ENCODE results near the gene NAA15.

The NAA15 gene

DNA sequence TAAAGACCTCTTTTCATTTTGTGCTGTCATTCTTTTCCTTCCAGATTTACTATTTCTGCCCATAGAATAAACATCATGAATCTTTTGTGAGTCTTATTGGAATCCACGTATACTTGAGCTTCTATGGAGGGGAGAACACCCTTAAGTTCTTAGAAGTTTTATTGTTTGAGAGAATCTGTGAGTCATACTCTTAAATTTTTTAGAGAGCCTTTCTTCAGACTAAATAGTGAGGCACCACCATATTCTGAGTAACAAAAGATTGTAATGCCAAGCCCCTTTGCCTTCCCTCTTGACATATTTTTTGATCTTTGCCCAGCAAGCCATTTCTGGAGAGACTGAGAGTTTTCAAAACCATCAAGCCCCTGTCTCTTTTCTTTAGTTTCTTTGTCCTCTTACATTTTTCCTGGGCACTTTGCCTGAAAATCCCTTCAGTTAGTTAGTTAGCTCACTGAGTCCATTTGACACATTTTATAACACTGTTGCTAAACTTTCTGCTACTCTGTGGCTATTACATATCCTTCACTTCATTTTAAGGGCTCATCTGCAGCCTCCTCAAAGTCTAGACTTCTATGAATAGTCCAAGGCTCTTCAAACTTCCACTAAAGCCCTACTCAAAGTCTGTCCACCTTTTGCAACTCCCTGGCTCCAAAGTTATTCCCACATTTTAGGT is 66.3 kb downstream of the NAA15 start:
- no peak overlapping the region for H3K9ac ChIP-seq (ENCODE audit: low read depth, low read length)
- H3K4me3 ChIP-seq (ENCODE audit: low read depth, low read length), result no peak overlapping the region
- no peaks in the 10 kb centered on the region for H3K9me3 ChIP-seq (ENCODE audit: control insufficient read depth, insufficient read depth, low read length)
- no peaks in the 10 kb centered on the region for H3K4me1 ChIP-seq (ENCODE audit: control insufficient read depth, insufficient read depth, low read length)
- peaks cover 96% of the 10 kb centered on the region for H3K36me3 ChIP-seq (ENCODE audit: control insufficient read depth, insufficient read depth, low read length)
- no peak overlapping the region for H3K27ac ChIP-seq (ENCODE audit: low read depth, low read length)
- no peaks in the 10 kb centered on the region for H3K27me3 ChIP-seq (ENCODE audit: control insufficient read depth, insufficient read depth, low read length)

- Histone ChIP-seq H3K9ac (ENCODE audit: low read depth, low read length) (no peak overlapping the region), H3K4me3 (ENCODE audit: low read depth, low read length) (no peak overlapping the region), H3K27me3 (ENCODE audit: control insufficient read depth, insufficient read depth, low read length) (no peaks in the 10 kb centered on the region), H3K27ac (ENCODE audit: low read depth, low read length) (no peak overlapping the region), H3K36me3 (ENCODE audit: control insufficient read depth, insufficient read depth, low read length) (peaks cover 96% of the 10 kb centered on the region), H3K4me1 (ENCODE audit: control insufficient read depth, insufficient read depth, low read length) (no peaks in the 10 kb centered on the region), H3K9me3 (ENCODE audit: control insufficient read depth, insufficient read depth, low read length) (no peaks in the 10 kb centered on the region)
Observed at GRCh38 chr4:139368998-139369397, 67.7 kb downstream of the NAA15 start.

DNA sequence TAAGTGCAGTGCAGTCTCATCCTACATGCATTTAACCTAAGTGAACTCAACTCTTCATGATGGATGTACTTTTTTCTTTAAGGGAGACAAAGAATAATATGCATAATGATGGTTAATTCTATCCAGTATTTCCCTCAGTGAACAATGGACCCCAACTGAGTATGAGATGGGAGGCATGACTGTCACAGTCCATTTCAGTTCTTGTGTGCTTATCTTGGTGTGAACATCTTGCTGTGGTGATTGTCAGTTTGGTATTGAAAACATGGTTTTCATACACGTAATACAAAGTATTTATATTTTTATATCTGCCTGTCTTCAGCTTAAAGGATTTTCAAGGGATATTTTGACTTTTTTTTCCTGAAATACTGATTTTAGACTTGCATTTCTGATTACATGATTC is 72.9 kb downstream of the NAA15 start:
- H3K36me3 ChIP-seq (ENCODE audit: control insufficient read depth, insufficient read depth, low read length), result peaks cover 94% of the 10 kb centered on the region

DNA sequence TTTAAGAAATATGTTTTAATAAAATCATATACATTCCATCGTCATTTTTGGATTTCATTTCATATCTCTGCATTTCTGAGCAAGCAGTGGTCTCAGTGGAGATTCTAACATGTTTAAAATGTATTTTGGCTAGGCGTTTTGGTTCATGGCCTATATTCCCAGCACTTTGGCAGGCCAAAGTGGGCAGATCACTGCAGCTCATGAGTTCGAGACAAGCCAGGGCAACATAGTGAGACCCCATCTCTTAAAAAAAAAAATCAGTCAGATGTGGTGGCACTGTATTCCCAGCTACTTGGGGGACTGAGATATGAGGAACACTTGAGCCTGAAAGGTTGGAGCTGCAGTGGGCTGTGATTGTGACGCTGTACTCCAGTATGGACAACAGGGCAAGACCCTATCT is 85.1 kb downstream of the NAA15 start:
- H3K27ac ChIP-seq (ENCODE audit: low read depth, low read length), result no peak overlapping the region
- no peak overlapping the region for H3K4me3 ChIP-seq (ENCODE audit: low read depth, low read length)
- H3K27me3 ChIP-seq (ENCODE audit: control insufficient read depth, insufficient read depth, low read length), result no peaks in the 10 kb centered on the region
- H3K36me3 ChIP-seq (ENCODE audit: control insufficient read depth, insufficient read depth, low read length), result peaks cover 92% of the 10 kb centered on the region
- H3K4me1 ChIP-seq (ENCODE audit: control insufficient read depth, insufficient read depth, low read length), result no peaks in the 10 kb centered on the region
- no peak overlapping the region for H3K9ac ChIP-seq (ENCODE audit: low read depth, low read length)
- no peaks in the 10 kb centered on the region for H3K9me3 ChIP-seq (ENCODE audit: control insufficient read depth, insufficient read depth, low read length)

More for the DNA sequence above, 72.9 kb downstream of the NAA15 start:
- H3K4me1 ChIP-seq (ENCODE audit: control insufficient read depth, insufficient read depth, low read length), result no peaks in the 10 kb centered on the region
- no peak overlapping the region for H3K4me3 ChIP-seq (ENCODE audit: low read depth, low read length)
- no peaks in the 10 kb centered on the region for H3K9me3 ChIP-seq (ENCODE audit: control insufficient read depth, insufficient read depth, low read length)
- no peak overlapping the region for H3K27ac ChIP-seq (ENCODE audit: low read depth, low read length)
- H3K27me3 ChIP-seq (ENCODE audit: control insufficient read depth, insufficient read depth, low read length), result no peaks in the 10 kb centered on the region
- no peak overlapping the region for H3K9ac ChIP-seq (ENCODE audit: low read depth, low read length)

- peaks cover 86% of the 10 kb centered on the region for H3K36me3 ChIP-seq (ENCODE audit: control insufficient read depth, insufficient read depth, low read length)
Observed at GRCh38 chr4:139389102-139389501, 87.8 kb downstream of the NAA15 start.

DNA sequence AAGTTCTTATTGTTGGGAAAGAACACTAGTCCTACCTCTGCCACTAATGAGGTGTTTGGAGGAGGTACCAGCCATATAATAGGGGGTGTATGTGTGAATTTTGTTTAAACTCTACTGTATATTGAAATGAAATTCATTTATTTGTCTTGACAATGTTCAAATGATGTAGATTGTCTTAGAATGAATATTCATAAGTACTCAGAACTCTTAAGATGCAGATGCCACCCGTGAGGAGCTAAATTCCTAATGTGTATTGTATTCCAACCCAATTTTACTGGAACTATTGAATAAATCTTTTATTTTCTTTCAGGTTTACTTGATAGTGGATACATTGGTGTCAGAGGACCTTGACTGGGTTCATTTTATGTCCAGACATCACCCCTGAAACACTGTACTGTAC is 88.7 kb downstream of the NAA15 start:
- H3K27ac ChIP-seq (ENCODE audit: low read depth, low read length), result no peak overlapping the region
- no peaks in the 10 kb centered on the region for H3K27me3 ChIP-seq (ENCODE audit: control insufficient read depth, insufficient read depth, low read length)
- H3K4me1 ChIP-seq (ENCODE audit: control insufficient read depth, insufficient read depth, low read length), result no peaks in the 10 kb centered on the region
- H3K9ac ChIP-seq (ENCODE audit: low read depth, low read length), result no peak overlapping the region
- no peak overlapping the region for H3K4me3 ChIP-seq (ENCODE audit: low read depth, low read length)
- H3K9me3 ChIP-seq (ENCODE audit: control insufficient read depth, insufficient read depth, low read length), result no peaks in the 10 kb centered on the region
- H3K36me3 ChIP-seq (ENCODE audit: control insufficient read depth, insufficient read depth, low read length), result peaks cover 78% of the 10 kb centered on the region

More at GRCh38 chr4:139389102-139389501, 87.8 kb downstream of the NAA15 start:
- no peak overlapping the region for H3K9ac ChIP-seq (ENCODE audit: low read depth, low read length)
- no peaks in the 10 kb centered on the region for H3K27me3 ChIP-seq (ENCODE audit: control insufficient read depth, insufficient read depth, low read length)
- no peaks in the 10 kb centered on the region for H3K4me1 ChIP-seq (ENCODE audit: control insufficient read depth, insufficient read depth, low read length)
- H3K4me3 ChIP-seq (ENCODE audit: low read depth, low read length), result no peak overlapping the region
- H3K9me3 ChIP-seq (ENCODE audit: control insufficient read depth, insufficient read depth, low read length), result no peaks in the 10 kb centered on the region
- H3K27ac ChIP-seq (ENCODE audit: low read depth, low read length), result no peak overlapping the region

- Histone ChIP-seq H3K36me3 (ENCODE audit: control insufficient read depth, insufficient read depth, low read length) (peaks cover 67% of the 10 kb centered on the region), H3K27me3 (ENCODE audit: control insufficient read depth, insufficient read depth, low read length) (no peaks in the 10 kb centered on the region), H3K27ac (ENCODE audit: low read depth, low read length) (no peak overlapping the region), H3K4me1 (ENCODE audit: control insufficient read depth, insufficient read depth, low read length) (no peaks in the 10 kb centered on the region), H3K9me3 (ENCODE audit: control insufficient read depth, insufficient read depth, low read length) (no peaks in the 10 kb centered on the region), H3K9ac (ENCODE audit: low read depth, low read length) (no peak overlapping the region), H3K4me3 (ENCODE audit: low read depth, low read length) (no peak overlapping the region)
Observed at GRCh38 chr4:139391731-139392130, 90.4 kb downstream of the NAA15 start.

- Histone ChIP-seq H3K4me1 (ENCODE audit: control insufficient read depth, insufficient read depth, low read length) (no peaks in the 10 kb centered on the region), H3K9ac (ENCODE audit: low read depth, low read length) (no peak overlapping the region), H3K27ac (ENCODE audit: low read depth, low read length) (no peak overlapping the region), H3K27me3 (ENCODE audit: control insufficient read depth, insufficient read depth, low read length) (no peaks in the 10 kb centered on the region), H3K9me3 (ENCODE audit: control insufficient read depth, insufficient read depth, low read length) (no peaks in the 10 kb centered on the region), H3K36me3 (ENCODE audit: control insufficient read depth, insufficient read depth, low read length) (peaks cover 56% of the 10 kb centered on the region), H3K4me3 (ENCODE audit: low read depth, low read length) (no peak overlapping the region)
Observed at GRCh38 chr4:139392797-139393196, 91.5 kb downstream of the NAA15 start.

DNA sequence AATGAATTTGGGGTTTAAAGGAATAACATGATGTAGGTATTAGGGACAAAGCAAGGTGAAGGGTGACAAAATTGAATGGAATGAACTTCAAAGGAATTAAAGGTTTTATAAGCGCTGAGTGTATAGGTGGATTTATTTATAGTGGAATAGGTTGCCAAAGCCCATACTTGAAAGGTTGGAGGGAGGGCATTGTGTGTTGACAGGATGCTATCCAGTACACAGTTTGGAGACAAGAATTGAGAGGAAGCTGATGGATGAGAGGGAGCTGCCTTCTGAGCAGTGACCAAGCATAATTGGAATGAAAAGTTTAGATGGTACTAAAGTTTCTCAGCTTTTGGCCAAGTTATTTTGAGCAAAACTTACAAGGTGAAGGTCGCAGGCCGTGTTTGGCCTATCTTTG is 100.1 kb downstream of the NAA15 start:
- Histone ChIP-seq H3K27me3 (ENCODE audit: control insufficient read depth, insufficient read depth, low read length) (no peaks in the 10 kb centered on the region), H3K9me3 (ENCODE audit: control insufficient read depth, insufficient read depth, low read length) (no peaks in the 10 kb centered on the region), H3K4me1 (ENCODE audit: control insufficient read depth, insufficient read depth, low read length) (no peaks in the 10 kb centered on the region), H3K4me3 (ENCODE audit: low read depth, low read length) (no peak overlapping the region), H3K36me3 (ENCODE audit: control insufficient read depth, insufficient read depth, low read length) (no peaks in the 10 kb centered on the region; the same call in none of the 2 replicates), H3K9ac (ENCODE audit: low read depth, low read length) (no peak overlapping the region), H3K27ac (ENCODE audit: low read depth, low read length) (no peak overlapping the region)

GRCh38 chr4:139402436-139402835 is 101.1 kb downstream of the NAA15 start:
- no peak overlapping the region for H3K4me3 ChIP-seq (ENCODE audit: low read depth, low read length)
- H3K27ac ChIP-seq (ENCODE audit: low read depth, low read length), result no peak overlapping the region
- H3K9me3 ChIP-seq (ENCODE audit: control insufficient read depth, insufficient read depth, low read length), result no peaks in the 10 kb centered on the region
- no peaks in the 10 kb centered on the region for H3K4me1 ChIP-seq (ENCODE audit: control insufficient read depth, insufficient read depth, low read length)
- H3K9ac ChIP-seq (ENCODE audit: low read depth, low read length), result no peak overlapping the region
- H3K27me3 ChIP-seq (ENCODE audit: control insufficient read depth, insufficient read depth, low read length), result no peaks in the 10 kb centered on the region
- H3K36me3 ChIP-seq (ENCODE audit: control insufficient read depth, insufficient read depth, low read length), result no peaks in the 10 kb centered on the region; the same call in 1 of the 2 replicates

DNA sequence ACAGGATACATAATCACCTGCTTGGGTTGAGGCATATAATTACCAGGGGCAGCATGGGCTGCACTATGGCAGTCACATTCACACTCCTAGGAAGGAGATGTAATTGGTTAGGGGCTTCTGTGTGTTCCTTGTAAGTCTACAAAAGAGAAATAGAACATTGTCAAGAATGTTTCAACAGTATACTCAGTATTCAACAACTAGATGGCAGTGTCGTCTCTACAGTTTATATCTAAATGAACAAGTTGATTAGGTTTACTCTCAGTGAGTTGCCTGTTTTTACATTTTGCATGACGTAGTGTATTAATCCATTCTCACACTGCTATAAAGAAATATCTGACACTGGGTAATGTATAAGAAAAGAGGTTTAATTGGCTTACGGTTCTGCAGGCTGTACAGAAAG is 102.2 kb downstream of the NAA15 start:
- no peak overlapping the region for H3K27ac ChIP-seq (ENCODE audit: low read depth, low read length)
- no peak overlapping the region for H3K9ac ChIP-seq (ENCODE audit: low read depth, low read length)
- H3K4me1 ChIP-seq (ENCODE audit: control insufficient read depth, insufficient read depth, low read length), result no peaks in the 10 kb centered on the region
- no peaks in the 10 kb centered on the region for H3K9me3 ChIP-seq (ENCODE audit: control insufficient read depth, insufficient read depth, low read length)
- H3K36me3 ChIP-seq (ENCODE audit: control insufficient read depth, insufficient read depth, low read length), result no peaks in the 10 kb centered on the region; the same call in 1 of the 2 replicates
- H3K4me3 ChIP-seq (ENCODE audit: low read depth, low read length), result no peak overlapping the region
- no peaks in the 10 kb centered on the region for H3K27me3 ChIP-seq (ENCODE audit: control insufficient read depth, insufficient read depth, low read length)

Data from HUES48 (cell line).